ENCODE data around the gene RAC2.
"Not testable (repeated sequence)": the region's sequence is repeated elsewhere in the genome, so short reads cannot be mapped to it uniquely, and the experiment has no call there.

RAC2 gene

DNA sequence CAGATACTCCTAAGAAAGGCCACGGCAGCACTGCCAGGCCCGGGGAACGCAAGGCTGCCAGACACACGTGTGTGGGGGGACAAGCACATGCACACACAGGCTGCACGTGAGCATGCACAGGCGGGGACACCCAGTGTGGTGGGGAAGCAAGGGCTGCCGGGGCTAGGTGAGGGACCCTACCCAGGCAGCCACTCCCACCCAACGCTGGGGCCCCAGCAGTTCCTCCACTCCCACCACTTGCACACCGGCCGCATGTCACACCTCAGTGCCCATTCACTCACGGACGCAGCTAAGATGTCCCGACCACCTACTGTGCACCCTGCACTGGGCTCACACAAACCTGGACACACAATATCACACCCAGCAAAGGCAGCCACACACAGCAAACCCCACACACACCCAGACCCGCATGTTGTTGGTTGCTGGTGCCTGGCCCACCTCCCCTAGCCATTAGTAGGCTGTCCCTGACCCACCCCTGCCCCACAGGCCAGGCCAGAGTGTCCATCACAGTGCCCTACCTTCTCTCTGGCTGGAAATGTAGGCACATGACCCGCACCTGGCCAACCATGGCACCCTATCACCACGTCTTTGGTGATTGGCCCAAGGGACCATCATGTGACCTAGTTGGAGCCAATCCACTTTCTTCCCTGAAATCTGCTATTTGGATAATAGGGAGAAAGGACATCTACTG lies 40.6 kb downstream of the RAC2 start:
- TF ChIP-seq, protein P1, sequence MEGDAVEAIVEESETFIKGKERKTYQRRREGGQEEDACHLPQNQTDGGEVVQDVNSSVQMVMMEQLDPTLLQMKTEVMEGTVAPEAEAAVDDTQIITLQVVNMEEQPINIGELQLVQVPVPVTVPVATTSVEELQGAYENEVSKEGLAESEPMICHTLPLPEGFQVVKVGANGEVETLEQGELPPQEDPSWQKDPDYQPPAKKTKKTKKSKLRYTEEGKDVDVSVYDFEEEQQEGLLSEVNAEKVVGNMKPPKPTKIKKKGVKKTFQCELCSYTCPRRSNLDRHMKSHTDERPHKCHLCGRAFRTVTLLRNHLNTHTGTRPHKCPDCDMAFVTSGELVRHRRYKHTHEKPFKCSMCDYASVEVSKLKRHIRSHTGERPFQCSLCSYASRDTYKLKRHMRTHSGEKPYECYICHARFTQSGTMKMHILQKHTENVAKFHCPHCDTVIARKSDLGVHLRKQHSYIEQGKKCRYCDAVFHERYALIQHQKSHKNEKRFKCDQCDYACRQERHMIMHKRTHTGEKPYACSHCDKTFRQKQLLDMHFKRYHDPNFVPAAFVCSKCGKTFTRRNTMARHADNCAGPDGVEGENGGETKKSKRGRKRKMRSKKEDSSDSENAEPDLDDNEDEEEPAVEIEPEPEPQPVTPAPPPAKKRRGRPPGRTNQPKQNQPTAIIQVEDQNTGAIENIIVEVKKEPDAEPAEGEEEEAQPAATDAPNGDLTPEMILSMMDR (IDR thresholded peaks at IDR 0.05; ENCODE audit: low read depth, low read length, missing control alignments), result no peak
- no peak for DNase-seq (ENCODE audit: extremely low read depth, low read depth)
- no peak overlapping the region for H3K4me3 ChIP-seq (replicated peaks; ENCODE audit: low read depth, low read length)

DNA sequence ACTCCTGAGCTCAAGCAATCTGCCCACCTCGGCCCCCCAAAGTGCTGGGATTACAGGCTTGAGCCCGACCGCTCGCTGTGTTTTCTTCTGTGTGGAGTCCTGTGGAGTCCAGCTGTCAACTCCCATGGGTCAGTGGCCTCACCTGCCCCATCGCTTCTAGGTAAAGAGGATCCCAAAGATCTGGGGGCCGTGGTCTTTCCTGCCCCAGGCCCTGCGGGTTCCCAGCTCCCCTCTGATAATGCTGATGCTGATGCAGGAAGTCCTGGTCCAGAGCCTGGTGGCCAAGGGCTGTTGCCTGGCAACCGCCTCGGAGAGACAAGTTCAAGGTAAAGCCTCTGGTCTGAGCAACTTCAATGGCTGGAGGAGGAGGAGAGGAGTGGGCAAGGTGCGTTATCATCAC lies 41.4 kb downstream of the RAC2 start:
- no peak for DNase-seq (ENCODE audit: extremely low read depth, low read depth)
- TF ChIP-seq, protein P1 (IDR thresholded peaks at IDR 0.05; ENCODE audit: low read depth, low read length, missing control alignments), result no peak
- no peak overlapping the region for H3K4me3 ChIP-seq (replicated peaks; ENCODE audit: low read depth, low read length)

DNA sequence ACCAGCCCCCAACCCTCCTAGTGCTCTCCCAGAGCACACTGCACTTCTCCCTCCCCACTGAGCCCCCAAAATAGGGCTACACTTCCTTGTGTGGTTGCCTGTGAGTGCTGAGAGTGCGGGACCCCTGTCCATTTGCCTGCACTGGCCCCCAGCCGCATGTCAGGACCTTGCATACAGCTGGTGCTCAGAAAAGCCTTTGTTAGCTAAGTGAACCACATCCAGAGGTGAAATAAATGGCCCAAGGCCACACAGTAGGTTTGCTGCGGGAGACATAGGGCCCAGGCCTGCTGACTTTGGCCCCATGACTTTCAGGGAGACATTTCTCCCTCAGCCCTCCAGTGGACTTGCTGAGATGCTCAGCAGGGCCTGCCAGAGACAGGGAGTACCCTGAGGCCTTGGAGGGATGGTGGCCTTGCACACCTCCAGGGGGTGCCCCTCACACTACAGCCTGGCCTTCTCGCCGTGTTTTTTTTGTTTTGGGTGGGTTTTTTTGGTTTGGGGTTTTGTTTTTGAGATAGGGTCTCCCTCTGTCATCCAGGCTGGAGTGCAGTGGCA lies 42.0 kb downstream of the RAC2 start:
- H3K4me3 ChIP-seq (replicated peaks; ENCODE audit: low read depth, low read length), result no peak overlapping the region
- no peak for DNase-seq (ENCODE audit: extremely low read depth, low read depth)
- TF ChIP-seq, protein P1 (IDR thresholded peaks at IDR 0.05; ENCODE audit: low read depth, low read length, missing control alignments), result no peak

DNA sequence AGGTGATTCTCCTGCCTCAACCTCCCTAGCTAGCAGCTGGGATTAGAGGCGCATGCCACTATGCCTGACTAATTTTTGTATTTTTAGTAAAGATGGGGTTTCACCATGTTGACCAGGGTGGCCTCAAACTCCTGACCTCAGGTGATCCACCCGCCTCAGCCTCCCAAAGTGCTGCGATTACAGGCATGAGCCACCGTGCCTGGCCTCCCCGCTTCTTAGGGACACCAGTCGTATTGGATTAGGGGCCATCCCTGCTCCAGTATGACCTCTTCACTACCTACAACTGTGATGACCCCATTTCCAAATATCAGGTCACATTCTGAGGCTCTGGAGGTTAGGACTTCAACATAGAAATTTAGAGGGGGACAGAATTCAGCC lies 42.6 kb downstream of the RAC2 start:
- not testable (repeated sequence) for H3K4me3 ChIP-seq (replicated peaks; ENCODE audit: low read depth, low read length); DNase-seq (ENCODE audit: extremely low read depth, low read depth)

DNA sequence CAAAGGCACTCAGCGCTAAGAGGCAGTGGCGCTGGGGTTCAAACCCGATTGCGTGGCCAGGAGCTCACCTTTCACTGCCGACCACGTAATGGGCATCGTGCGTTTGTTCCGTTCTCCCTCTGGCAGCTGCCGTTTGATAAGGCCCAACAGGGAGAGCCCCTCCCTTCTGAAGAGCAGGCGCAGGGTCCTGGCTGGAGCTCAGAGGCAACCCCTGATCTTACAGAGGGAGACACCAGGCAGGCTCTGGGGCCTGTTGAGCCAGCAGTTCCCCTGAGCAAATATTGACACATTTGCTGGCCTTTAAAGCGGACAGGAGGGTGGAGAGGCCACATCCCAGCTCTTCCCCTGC lies 44.3 kb downstream of the RAC2 start:
- TF ChIP-seq, protein P1 (IDR thresholded peaks at IDR 0.05; ENCODE audit: low read depth, low read length, missing control alignments), result no peak
- no peak for DNase-seq (ENCODE audit: extremely low read depth, low read depth)
- H3K4me3 ChIP-seq (replicated peaks; ENCODE audit: low read depth, low read length), result peak overlapping the region; percentile 68

DNA sequence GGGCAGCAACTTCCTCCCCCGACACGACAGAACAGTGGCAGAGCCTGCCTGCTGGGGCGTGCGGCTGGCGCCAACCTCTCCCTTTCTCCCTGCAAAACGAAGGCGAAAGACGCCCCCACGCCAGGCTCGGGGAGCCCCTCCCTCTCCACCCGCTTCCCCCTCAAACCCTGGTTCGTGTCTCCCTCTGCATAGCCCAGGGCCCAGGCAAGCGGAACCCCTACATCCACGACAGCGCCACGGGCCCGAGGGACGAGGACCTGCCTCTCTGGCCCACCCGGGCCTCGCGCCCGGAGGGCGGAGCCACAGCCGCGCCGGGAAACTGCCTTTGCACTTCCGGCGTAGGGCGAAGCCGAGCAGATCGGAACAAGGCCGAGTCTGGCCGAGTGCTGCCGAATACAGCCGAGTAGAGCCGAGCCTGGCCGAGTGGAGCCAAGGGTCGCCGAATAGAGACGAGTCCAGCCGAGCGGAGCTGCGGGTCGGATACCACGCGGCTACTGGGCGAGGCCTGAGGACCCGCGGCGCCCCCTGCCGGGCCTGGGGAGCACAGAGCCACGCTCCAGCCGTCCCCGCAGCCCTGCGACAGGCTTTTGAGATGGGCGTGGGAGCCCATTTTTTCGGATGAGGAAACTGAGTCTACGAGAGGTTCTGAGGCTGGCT lies 44.8 kb downstream of the RAC2 start:
- H3K4me3 ChIP-seq (replicated peaks; ENCODE audit: low read depth, low read length), result peak overlapping the region; percentile 68
- TF ChIP-seq, protein P1 (IDR thresholded peaks at IDR 0.05; ENCODE audit: low read depth, low read length, missing control alignments), result peak; percentile 91

DNA sequence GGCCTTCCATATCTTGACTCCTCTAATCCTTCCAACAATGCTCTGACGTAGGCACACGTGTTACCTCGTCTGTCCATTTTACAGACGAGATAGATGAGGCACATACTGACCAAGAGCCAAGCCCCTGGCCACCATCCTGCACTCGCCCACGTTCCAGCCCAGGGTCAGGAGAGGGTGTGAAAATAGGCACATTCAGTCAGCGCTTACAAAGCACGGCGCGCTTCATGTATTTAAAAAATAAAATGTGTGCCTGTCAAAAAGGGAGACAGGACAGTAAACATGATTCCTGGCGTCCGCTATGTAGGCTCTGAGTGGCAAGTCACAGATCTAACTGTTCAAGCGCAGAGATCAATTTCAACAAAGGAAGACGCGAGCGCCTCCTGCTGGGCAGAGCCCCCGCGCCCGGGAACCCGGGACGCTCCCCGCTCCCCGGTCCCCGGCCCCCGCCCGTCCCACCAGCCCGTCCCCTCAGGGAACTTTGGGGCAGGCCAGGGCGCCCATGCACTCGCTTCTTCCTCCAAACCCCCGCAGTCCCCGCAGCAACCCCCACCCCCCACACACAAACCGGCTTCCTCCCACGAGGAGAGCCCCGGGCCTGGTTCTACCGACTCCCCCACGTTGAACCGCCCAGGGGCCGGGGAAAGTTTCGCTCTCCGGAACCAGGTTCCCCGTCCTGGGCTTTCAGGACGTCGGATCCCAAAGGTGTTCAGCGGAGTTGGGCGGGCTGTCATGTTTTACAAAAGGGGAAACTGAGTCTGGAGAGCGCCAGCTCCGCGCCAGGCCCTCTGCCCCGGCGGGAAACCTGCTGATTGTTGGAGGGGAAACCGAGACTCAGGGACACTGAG lies 45.6 kb downstream of the RAC2 start:
- no peak for DNase-seq (ENCODE audit: extremely low read depth, low read depth)
- TF ChIP-seq, protein P1 (IDR thresholded peaks at IDR 0.05; ENCODE audit: low read depth, low read length, missing control alignments), result peak; percentile 76
- H3K4me3 ChIP-seq (replicated peaks; ENCODE audit: low read depth, low read length), result peak overlapping the region; percentile 68

More for the DNA sequence above, 44.8 kb downstream of the RAC2 start:
- DNase-seq (ENCODE audit: extremely low read depth, low read depth), result peak; percentile 91
